ENCODE results near the gene OR5A1. TPM values are rescaled to one million over a fixed set of nuclear protein-coding genes. Genes with fewer than 3 reads are reported as not detected.
"Not testable (repeated sequence)": the region's sequence is repeated elsewhere in the genome, so short reads cannot be mapped to it uniquely, and the experiment has no call there.

The OR5A1 gene
- total RNA-seq, result not detected

- ATAC-seq, result no peak
- intact Hi-C loops (cut with DNase I), result no loop called here
- no peak for DNase-seq (ENCODE audit: low spot score)
Measured at GRCh38 chr11:59436169-59436568, at the start of gene OR5A1. OR5A1 (plus strand) TSS chr11:59436469; CDS start chr11:59443169, 6,700 bp downstream.

GRCh38 chr11:59394186-59394585 is 42.1 kb upstream of the OR5A1 start:
- intact Hi-C loops (cut with DNase I), result no loop called here
- ATAC-seq (no peak), DNase-seq (ENCODE audit: low spot score) (no peak)

GRCh38 chr11:59400461-59401261 is 35.6 kb upstream of the OR5A1 start:
- ATAC-seq, result peak; percentile 20
- intact Hi-C loops (cut with DNase I), result no loop called here
- DNase-seq (ENCODE audit: low spot score), result no peak

- DNase-seq (ENCODE audit: low spot score), result no peak
- ATAC-seq, result peak; percentile 65
- intact Hi-C loops (cut with DNase I), result no loop called here
Measured at GRCh38 chr11:59401262-59401552, 35.1 kb upstream of the OR5A1 start.

- DNase-seq (ENCODE audit: low spot score) (no peak), ATAC-seq (no peak)
- intact Hi-C loops (cut with DNase I), result no loop called here
Measured at GRCh38 chr11:59403546-59403945, 32.7 kb upstream of the OR5A1 start.

GRCh38 chr11:59413646-59414045 is 22.6 kb upstream of the OR5A1 start:
- ATAC-seq (no peak), DNase-seq (ENCODE audit: low spot score) (no peak)
- intact Hi-C loops (cut with DNase I), result no loop called here

- intact Hi-C loops (cut with DNase I), result no loop called here
- no peak for DNase-seq (ENCODE audit: low spot score)
- no peak for ATAC-seq
Measured at GRCh38 chr11:59415111-59415510, 21.2 kb upstream of the OR5A1 start.

GRCh38 chr11:59416613-59417012 is 19.7 kb upstream of the OR5A1 start:
- intact Hi-C loops (cut with DNase I), result no loop called here
- ATAC-seq, result no peak
- DNase-seq (ENCODE audit: low spot score), result no peak

GRCh38 chr11:59417023-59417422 is 19.2 kb upstream of the OR5A1 start:
- intact Hi-C loops (cut with DNase I), result no loop called here
- ATAC-seq (no peak), DNase-seq (ENCODE audit: low spot score) (no peak)

- intact Hi-C loops (cut with DNase I), result no loop called here
- DNase-seq (ENCODE audit: low spot score), result no peak
- ATAC-seq, result no peak
Measured at GRCh38 chr11:59418156-59418555, 18.1 kb upstream of the OR5A1 start.

GRCh38 chr11:59423835-59424234 is 12.4 kb upstream of the OR5A1 start:
- DNase-seq (ENCODE audit: low spot score) (no peak), ATAC-seq (no peak)
- intact Hi-C loops (cut with DNase I), result no loop called here

GRCh38 chr11:59425131-59425530 is 11.1 kb upstream of the OR5A1 start:
- DNase-seq (ENCODE audit: low spot score) (no peak), ATAC-seq (no peak)
- intact Hi-C loops (cut with DNase I), result no loop called here

GRCh38 chr11:59426361-59427067 is 9.8 kb upstream of the OR5A1 start, which contains the start of gene OR5A2:
OR5A2 (minus strand) TSS chr11:59426413; CDS start chr11:59422953, 3,460 bp downstream.
- ATAC-seq, result no peak
- intact Hi-C loops (cut with DNase I), result no loop called here
- no peak for DNase-seq (ENCODE audit: low spot score)

GRCh38 chr11:59427068-59427382 is 9.2 kb upstream of the OR5A1 start:
- DNase-seq (ENCODE audit: low spot score), result no peak
- intact Hi-C loops (cut with DNase I), result no loop called here

GRCh38 chr11:59429924-59430516 is 6.2 kb upstream of the OR5A1 start:
- DNase-seq (ENCODE audit: low spot score) (no peak), ATAC-seq (peak; percentile 51)
- intact Hi-C loops (cut with DNase I), result no loop called here

More at GRCh38 chr11:59427068-59427382, 9.2 kb upstream of the OR5A1 start:
- ATAC-seq, result no peak

GRCh38 chr11:59437770-59438169 is 1.5 kb downstream of the OR5A1 start:
- ATAC-seq, result no peak
- intact Hi-C loops (cut with DNase I), result no loop called here
- no peak for DNase-seq (ENCODE audit: low spot score)

- ATAC-seq; intact Hi-C loops (cut with DNase I): not testable (repeated sequence)
Measured at GRCh38 chr11:59445624-59446023, 9.4 kb downstream of the OR5A1 start.

GRCh38 chr11:59448484-59448883 is 12.2 kb downstream of the OR5A1 start:
- intact Hi-C loops (cut with DNase I), result no loop called here
- DNase-seq (ENCODE audit: low spot score) (no peak), ATAC-seq (no peak)

More at GRCh38 chr11:59445624-59446023, 9.4 kb downstream of the OR5A1 start:
- not testable (repeated sequence) for DNase-seq (ENCODE audit: low spot score)

GRCh38 chr11:59456661-59457060 is 20.4 kb downstream of the OR5A1 start, which contains the start of gene OR4D6:
OR4D6 (plus strand) TSS chr11:59456961; CDS start chr11:59456961, 0 bp downstream.
- intact Hi-C loops (cut with DNase I), result no loop called here
- DNase-seq (ENCODE audit: low spot score) (no peak), ATAC-seq (no peak)

- ATAC-seq (no peak), DNase-seq (ENCODE audit: low spot score) (no peak)
- intact Hi-C loops (cut with DNase I), result no loop called here
Measured at GRCh38 chr11:59459916-59460315, 23.6 kb downstream of the OR5A1 start.
